Activated CD4-positive, CD25-positive, alpha-beta regulatory T cell treated with anti-CD3 and anti-CD28 coated beads, Interleukin-2, amount 50 U/mL, for 24 hours (primary cell): ENCODE data around the gene ZFP69.
"Not testable (repeated sequence)": the region's sequence is repeated elsewhere in the genome, so short reads cannot be mapped to it uniquely, and the experiment has no call there.

Experiments
- ATAC-seq, 2 donors: fragments of 150-1000 bp; cut with Tn5 transposase; one replicate each; pipeline ENCODE4 v1.10.0; 2021; ENCODE audit warnings: mild to moderate bottlenecking in 1 of 2, moderate library complexity in 1 of 2

ZFP69 gene

GRCh38 chr1:40476924-40477677, at the start of gene ZFP69:
TSS of gene ZFP69 (plus strand) at chr1:40477290. CDS start at chr1:40479362, 2,072 bp downstream.
- peak; percentile 87 to 91 for ATAC-seq

- ATAC-seq: no peak
These were observed 45.7 kb upstream of the ZFP69 start for GRCh38 chr1:40431385-40431784.

GRCh38 chr1:40432644-40433390, 44.3 kb upstream of the ZFP69 start:
- no peak for ATAC-seq

- no peak for ATAC-seq
These were observed 41.6 kb upstream of the ZFP69 start for GRCh38 chr1:40435471-40435870.

GRCh38 chr1:40435876-40436275, 41.2 kb upstream of the ZFP69 start:
- ATAC-seq: no peak

GRCh38 chr1:40438391-40439015, 38.6 kb upstream of the ZFP69 start:
- ATAC-seq: peak; percentile 27 to 46

- no peak for ATAC-seq
These were observed 37.8 kb upstream of the ZFP69 start for GRCh38 chr1:40439247-40439646.

GRCh38 chr1:40449684-40450494, 27.2 kb upstream of the ZFP69 start, which contains the start of gene ZFP69B:
TSS of gene ZFP69B (plus strand) at chr1:40450476. CDS start at chr1:40450962, 486 bp downstream.
- peak; percentile 71 to 72 for ATAC-seq

- peak; percentile 85 to 86 for ATAC-seq
These were observed 26.4 kb upstream of the ZFP69 start for GRCh38 chr1:40450495-40451237.

GRCh38 chr1:40451238-40451585, 25.9 kb upstream of the ZFP69 start:
- no peak for ATAC-seq

- no peak for ATAC-seq
These were observed 22.2 kb upstream of the ZFP69 start for GRCh38 chr1:40454873-40455272.

- no peak for ATAC-seq
These were observed 14.0 kb upstream of the ZFP69 start for GRCh38 chr1:40462956-40463590.

- no peak for ATAC-seq
These were observed 7.8 kb upstream of the ZFP69 start for GRCh38 chr1:40469327-40469726.

GRCh38 chr1:40475268-40475667, 1.8 kb upstream of the ZFP69 start:
- ATAC-seq: no peak

GRCh38 chr1:40477678-40478053, 576 bp downstream of the ZFP69 start:
- ATAC-seq: peak; percentile 21 to 24

GRCh38 chr1:40478276-40478675, 1.2 kb downstream of the ZFP69 start:
- no peak for ATAC-seq

- ATAC-seq: no peak
These were observed 2.1 kb downstream of the ZFP69 start for GRCh38 chr1:40479156-40479555.

- no peak for ATAC-seq
These were observed 18.3 kb downstream of the ZFP69 start for GRCh38 chr1:40495315-40495903.

GRCh38 chr1:40502651-40503050, 25.6 kb downstream of the ZFP69 start:
- ATAC-seq: not testable (repeated sequence)

- no peak for ATAC-seq
These were observed 30.9 kb downstream of the ZFP69 start for GRCh38 chr1:40507973-40508372.
